Measurements from ENCODE around the gene MDFI.

MDFI gene

DNA sequence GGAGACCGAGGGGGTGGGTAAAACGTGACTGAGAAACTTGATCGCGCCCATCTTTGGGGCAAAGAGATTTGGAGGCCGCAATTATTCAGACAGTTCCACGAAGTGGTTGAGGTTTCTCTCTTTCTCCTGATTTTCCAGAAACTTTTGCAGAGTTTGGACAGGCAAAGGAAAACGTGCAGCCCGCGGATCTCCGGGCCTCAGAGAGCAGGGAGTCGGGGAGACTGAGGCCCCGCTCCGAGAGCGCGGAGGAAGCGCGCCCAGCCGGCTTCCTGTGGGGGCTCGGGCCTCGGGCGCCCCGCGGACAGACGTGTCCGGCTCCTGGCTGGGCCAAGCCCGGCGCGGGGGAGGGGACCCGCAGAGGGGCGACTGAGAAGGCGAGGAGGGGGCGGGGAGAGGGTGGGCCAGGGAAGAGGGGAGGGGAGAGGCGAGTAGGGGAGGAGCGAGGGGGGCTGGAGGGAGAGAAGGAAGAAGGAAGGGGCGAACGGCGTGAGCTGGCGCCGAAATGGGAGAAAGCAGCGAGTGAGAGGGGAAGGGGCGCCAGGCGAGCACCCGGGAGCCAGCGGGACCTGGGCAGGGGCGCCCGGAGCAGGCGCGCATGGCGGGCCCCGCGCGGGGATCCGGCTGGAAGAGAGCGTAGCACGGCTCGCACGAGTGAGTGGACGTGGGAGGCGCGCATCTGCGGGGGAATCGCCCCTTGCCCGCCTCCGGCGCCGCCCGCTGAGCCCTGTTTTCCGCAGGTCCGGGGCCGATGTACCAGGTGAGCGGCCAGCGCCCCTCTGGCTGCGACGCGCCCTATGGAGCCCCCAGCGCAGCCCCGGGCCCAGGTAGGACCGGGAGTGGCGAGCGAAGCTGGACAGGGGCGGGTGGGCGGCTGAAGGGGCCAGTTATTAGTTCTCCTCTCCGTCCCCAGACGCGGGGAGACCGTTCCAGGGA, at the start of gene MDFI:
TSS of gene MDFI (plus strand) at position 467 of the 933 bp plus-strand sequence. CDS start at position 749, 282 bp downstream.
- peaks cover 77% of the 10 kb centered on the region for H3K27me3 ChIP-seq (ENCODE audit: control insufficient read depth, insufficient read depth, low read length)
- peak within 1 kb of the TSS; percentile 78 for H3K4me3 ChIP-seq (ENCODE audit: low read depth, low read length)

GRCh38 chr6:41589223-41589622, 49.0 kb upstream of the MDFI start:
- Histone ChIP-seq H3K9me3 (ENCODE audit: control insufficient read depth, insufficient read depth, low read length) (no peaks in the 10 kb centered on the region), H3K9ac (ENCODE audit: low read depth, low read length) (no peak overlapping the region), H3K4me1 (ENCODE audit: control insufficient read depth, insufficient read depth, low read length) (peaks cover 17% of the 10 kb centered on the region), H3K4me3 (ENCODE audit: low read depth, low read length) (no peak overlapping the region), H3K27me3 (ENCODE audit: control insufficient read depth, insufficient read depth, low read length) (peaks cover 14% of the 10 kb centered on the region), H3K36me3 (ENCODE audit: control insufficient read depth, insufficient read depth, low read length) (no peaks in the 10 kb centered on the region)

More for the DNA sequence above, at the start of gene MDFI:
- H3K9ac ChIP-seq (ENCODE audit: low read depth, low read length) = peak within 1 kb of the TSS; percentile 37
- peaks cover 6% of the 10 kb centered on the region for H3K4me1 ChIP-seq (ENCODE audit: control insufficient read depth, insufficient read depth, low read length)
- no peaks in the 10 kb centered on the region for H3K9me3 ChIP-seq (ENCODE audit: control insufficient read depth, insufficient read depth, low read length)
- no peaks in the 10 kb centered on the region for H3K36me3 ChIP-seq (ENCODE audit: control insufficient read depth, insufficient read depth, low read length)

DNA sequence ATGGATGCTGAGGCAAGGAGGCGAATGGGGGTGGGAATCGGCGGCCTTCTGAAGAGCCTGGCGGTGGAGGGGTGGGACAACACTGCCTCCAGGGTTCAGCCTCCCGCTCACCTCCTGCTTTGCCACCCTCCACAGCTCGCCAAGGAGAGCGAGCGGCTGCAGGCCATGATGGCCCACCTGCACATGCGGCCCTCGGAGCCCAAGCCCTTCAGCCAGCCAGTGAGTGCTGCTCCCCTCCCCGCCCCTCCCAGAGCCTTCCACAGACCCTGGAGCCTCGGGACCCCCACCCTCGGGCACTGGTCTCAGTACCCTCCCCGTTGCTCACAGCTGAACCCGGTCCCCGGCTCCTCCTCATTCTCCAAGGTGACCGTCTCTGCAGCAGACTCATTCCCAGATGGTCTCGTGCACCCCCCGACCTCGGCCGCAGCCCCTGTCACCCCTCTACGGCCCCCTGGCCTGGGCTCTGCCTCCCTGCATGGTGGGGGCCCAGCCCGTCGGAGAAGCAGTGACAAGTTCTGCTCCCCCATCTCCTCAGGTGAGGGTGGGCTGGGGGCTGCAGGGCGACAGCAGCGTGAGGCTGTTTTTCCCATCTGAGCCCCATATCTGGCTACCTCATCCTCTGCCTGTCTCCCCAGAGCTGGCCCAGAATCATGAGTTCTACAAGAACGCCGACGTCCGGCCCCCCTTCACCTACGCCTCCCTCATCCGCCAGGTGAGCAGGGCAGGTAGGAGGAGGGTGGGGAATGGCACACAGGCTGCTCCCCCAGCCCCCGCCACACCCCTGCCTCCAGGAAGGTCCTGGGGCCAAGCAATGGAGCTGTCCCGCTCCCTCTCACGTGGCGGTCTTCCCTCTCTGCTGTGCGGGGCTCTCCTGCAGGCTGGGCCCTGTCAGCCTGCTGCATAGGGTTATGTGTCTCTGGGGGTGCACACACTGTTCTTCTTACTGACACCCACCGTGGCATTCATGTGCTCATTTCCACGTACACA, 48.3 kb upstream of the MDFI start:
- peaks cover 11% of the 10 kb centered on the region for H3K4me1 ChIP-seq (ENCODE audit: control insufficient read depth, insufficient read depth, low read length)
- no peak overlapping the region for H3K4me3 ChIP-seq (ENCODE audit: low read depth, low read length)
- H3K9me3 ChIP-seq (ENCODE audit: control insufficient read depth, insufficient read depth, low read length) = no peaks in the 10 kb centered on the region
- no peak overlapping the region for H3K9ac ChIP-seq (ENCODE audit: low read depth, low read length)
- H3K36me3 ChIP-seq (ENCODE audit: control insufficient read depth, insufficient read depth, low read length) = no peaks in the 10 kb centered on the region
- H3K27me3 ChIP-seq (ENCODE audit: control insufficient read depth, insufficient read depth, low read length) = peaks cover 14% of the 10 kb centered on the region

DNA sequence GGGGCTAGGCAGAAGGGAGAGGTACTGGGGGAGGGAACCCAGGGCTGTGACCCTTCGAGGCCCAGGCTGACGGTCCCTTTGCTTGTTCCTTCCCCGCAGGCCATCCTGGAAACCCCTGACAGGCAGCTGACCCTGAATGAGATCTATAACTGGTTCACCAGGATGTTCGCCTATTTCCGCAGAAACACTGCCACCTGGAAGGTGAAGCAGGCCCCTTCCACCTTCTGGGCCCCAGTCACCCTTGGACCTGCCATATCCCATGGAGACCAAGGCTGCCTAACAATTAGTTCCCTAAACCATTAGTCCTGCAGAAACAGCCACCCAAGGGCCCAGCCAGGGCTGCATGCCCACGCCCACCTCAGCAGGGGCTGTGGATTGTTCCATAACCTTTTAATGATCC, 47.1 kb upstream of the MDFI start:
- H3K27me3 ChIP-seq (ENCODE audit: control insufficient read depth, insufficient read depth, low read length) = peaks cover 14% of the 10 kb centered on the region
- peaks cover 8% of the 10 kb centered on the region for H3K4me1 ChIP-seq (ENCODE audit: control insufficient read depth, insufficient read depth, low read length)
- no peak overlapping the region for H3K9ac ChIP-seq (ENCODE audit: low read depth, low read length)
- H3K9me3 ChIP-seq (ENCODE audit: control insufficient read depth, insufficient read depth, low read length) = no peaks in the 10 kb centered on the region
- H3K36me3 ChIP-seq (ENCODE audit: control insufficient read depth, insufficient read depth, low read length) = peaks cover 2% of the 10 kb centered on the region
- no peak overlapping the region for H3K4me3 ChIP-seq (ENCODE audit: low read depth, low read length)

DNA sequence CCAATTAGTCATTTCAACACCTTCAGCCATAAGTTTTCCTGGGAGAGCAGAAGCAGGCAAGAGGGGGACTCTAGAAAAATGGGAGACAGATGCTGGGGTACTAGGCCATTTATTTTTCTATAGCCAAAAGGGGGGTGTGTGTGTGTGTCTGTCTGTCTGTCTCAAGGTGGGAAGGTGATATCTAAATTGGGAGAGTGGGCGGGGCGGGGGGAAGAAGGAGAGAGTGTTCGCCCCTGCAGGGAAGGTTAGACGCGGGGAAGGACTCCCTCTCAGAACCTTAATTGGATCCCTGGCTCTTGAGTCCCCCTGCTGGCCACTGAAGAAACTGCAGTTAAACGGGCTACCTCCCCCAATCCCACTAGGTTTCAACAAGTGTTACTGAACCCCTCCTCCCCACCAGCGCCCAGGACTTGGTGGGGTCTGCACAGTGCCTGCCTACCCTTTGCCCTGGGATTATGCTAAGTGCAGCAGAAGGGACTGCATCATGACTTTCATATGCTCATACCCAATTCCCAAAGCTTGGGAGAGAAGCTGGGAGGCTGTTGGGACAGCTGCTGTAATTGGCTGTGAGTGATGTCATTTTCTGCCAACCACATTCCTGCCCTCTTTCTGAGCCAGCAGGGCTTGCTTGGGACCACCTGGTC, 46.3 kb upstream of the MDFI start:
- H3K4me1 ChIP-seq (ENCODE audit: control insufficient read depth, insufficient read depth, low read length) = peaks cover 8% of the 10 kb centered on the region
- no peak overlapping the region for H3K4me3 ChIP-seq (ENCODE audit: low read depth, low read length)
- peaks cover 14% of the 10 kb centered on the region for H3K27me3 ChIP-seq (ENCODE audit: control insufficient read depth, insufficient read depth, low read length)
- no peaks in the 10 kb centered on the region for H3K9me3 ChIP-seq (ENCODE audit: control insufficient read depth, insufficient read depth, low read length)
- no peak overlapping the region for H3K9ac ChIP-seq (ENCODE audit: low read depth, low read length)
- H3K36me3 ChIP-seq (ENCODE audit: control insufficient read depth, insufficient read depth, low read length) = peaks cover 4% of the 10 kb centered on the region

- no peak overlapping the region for H3K9ac ChIP-seq (ENCODE audit: low read depth, low read length)
- no peaks in the 10 kb centered on the region for H3K9me3 ChIP-seq (ENCODE audit: control insufficient read depth, insufficient read depth, low read length)
- H3K4me3 ChIP-seq (ENCODE audit: low read depth, low read length) = no peak overlapping the region
- peaks cover 4% of the 10 kb centered on the region for H3K36me3 ChIP-seq (ENCODE audit: control insufficient read depth, insufficient read depth, low read length)
- peaks cover 14% of the 10 kb centered on the region for H3K27me3 ChIP-seq (ENCODE audit: control insufficient read depth, insufficient read depth, low read length)
- H3K4me1 ChIP-seq (ENCODE audit: control insufficient read depth, insufficient read depth, low read length) = peaks cover 9% of the 10 kb centered on the region
Measured at GRCh38 chr6:41593406-41593805, 44.9 kb upstream of the MDFI start.

GRCh38 chr6:41593839-41594238, 44.4 kb upstream of the MDFI start:
- H3K9ac ChIP-seq (ENCODE audit: low read depth, low read length) = no peak overlapping the region
- peaks cover 4% of the 10 kb centered on the region for H3K36me3 ChIP-seq (ENCODE audit: control insufficient read depth, insufficient read depth, low read length)
- no peak overlapping the region for H3K4me3 ChIP-seq (ENCODE audit: low read depth, low read length)
- no peaks in the 10 kb centered on the region for H3K9me3 ChIP-seq (ENCODE audit: control insufficient read depth, insufficient read depth, low read length)
- H3K27me3 ChIP-seq (ENCODE audit: control insufficient read depth, insufficient read depth, low read length) = peaks cover 14% of the 10 kb centered on the region
- peaks cover 8% of the 10 kb centered on the region for H3K4me1 ChIP-seq (ENCODE audit: control insufficient read depth, insufficient read depth, low read length)

DNA sequence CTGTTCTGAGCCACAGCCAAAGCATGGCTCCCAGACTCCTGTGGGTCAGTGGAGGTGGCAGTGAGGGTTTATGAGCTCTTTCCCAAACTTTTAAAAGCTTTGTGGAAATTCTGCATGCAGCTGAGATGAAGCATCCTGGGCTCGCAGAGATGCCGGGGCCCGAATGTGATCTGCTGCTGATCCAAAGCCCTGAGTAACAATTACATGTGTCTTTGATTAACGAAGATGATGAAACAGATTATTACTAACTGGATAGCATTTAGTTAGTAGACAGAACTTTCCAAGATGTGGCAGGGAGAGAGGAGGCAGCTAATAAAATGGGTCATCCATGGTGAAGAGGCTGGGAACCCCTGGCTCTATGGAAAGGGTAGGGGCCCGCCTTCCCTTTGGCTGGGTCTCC, 43.9 kb upstream of the MDFI start:
- Histone ChIP-seq H3K27me3 (ENCODE audit: control insufficient read depth, insufficient read depth, low read length) (peaks cover 14% of the 10 kb centered on the region), H3K36me3 (ENCODE audit: control insufficient read depth, insufficient read depth, low read length) (peaks cover 5% of the 10 kb centered on the region), H3K9ac (ENCODE audit: low read depth, low read length) (no peak overlapping the region), H3K4me3 (ENCODE audit: low read depth, low read length) (no peak overlapping the region), H3K9me3 (ENCODE audit: control insufficient read depth, insufficient read depth, low read length) (no peaks in the 10 kb centered on the region), H3K4me1 (ENCODE audit: control insufficient read depth, insufficient read depth, low read length) (peaks cover 8% of the 10 kb centered on the region)

- Histone ChIP-seq H3K9ac (ENCODE audit: low read depth, low read length) (no peak overlapping the region), H3K36me3 (ENCODE audit: control insufficient read depth, insufficient read depth, low read length) (peaks cover 7% of the 10 kb centered on the region), H3K27me3 (ENCODE audit: control insufficient read depth, insufficient read depth, low read length) (peaks cover 14% of the 10 kb centered on the region), H3K9me3 (ENCODE audit: control insufficient read depth, insufficient read depth, low read length) (no peaks in the 10 kb centered on the region), H3K4me1 (ENCODE audit: control insufficient read depth, insufficient read depth, low read length) (peaks cover 8% of the 10 kb centered on the region), H3K4me3 (ENCODE audit: low read depth, low read length) (no peak overlapping the region)
Measured at GRCh38 chr6:41594766-41595165, 43.5 kb upstream of the MDFI start.

DNA sequence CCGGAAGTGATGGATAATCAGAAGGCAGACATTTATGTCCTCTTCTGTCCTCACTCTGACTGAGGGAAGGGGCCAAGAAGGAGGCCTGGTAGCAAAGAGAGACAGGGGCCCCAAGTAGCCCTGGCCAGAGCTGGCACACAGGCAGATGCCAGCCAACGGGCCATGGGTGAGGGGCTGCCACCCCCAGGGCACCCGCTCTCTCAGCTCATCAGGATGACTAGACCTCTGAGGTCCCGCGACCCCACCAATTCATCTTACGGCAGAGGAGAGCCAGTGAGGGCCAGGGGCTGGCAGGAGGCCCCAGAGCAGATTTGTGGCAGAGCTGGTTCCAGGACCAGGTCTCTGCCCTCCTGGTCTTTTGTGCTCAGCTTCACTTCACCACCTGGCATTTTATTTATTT, 43.1 kb upstream of the MDFI start:
- H3K36me3 ChIP-seq (ENCODE audit: control insufficient read depth, insufficient read depth, low read length) = peaks cover 7% of the 10 kb centered on the region
- peaks cover 8% of the 10 kb centered on the region for H3K4me1 ChIP-seq (ENCODE audit: control insufficient read depth, insufficient read depth, low read length)
- H3K4me3 ChIP-seq (ENCODE audit: low read depth, low read length) = no peak overlapping the region
- no peaks in the 10 kb centered on the region for H3K9me3 ChIP-seq (ENCODE audit: control insufficient read depth, insufficient read depth, low read length)
- no peak overlapping the region for H3K9ac ChIP-seq (ENCODE audit: low read depth, low read length)
- H3K27me3 ChIP-seq (ENCODE audit: control insufficient read depth, insufficient read depth, low read length) = peaks cover 14% of the 10 kb centered on the region

DNA sequence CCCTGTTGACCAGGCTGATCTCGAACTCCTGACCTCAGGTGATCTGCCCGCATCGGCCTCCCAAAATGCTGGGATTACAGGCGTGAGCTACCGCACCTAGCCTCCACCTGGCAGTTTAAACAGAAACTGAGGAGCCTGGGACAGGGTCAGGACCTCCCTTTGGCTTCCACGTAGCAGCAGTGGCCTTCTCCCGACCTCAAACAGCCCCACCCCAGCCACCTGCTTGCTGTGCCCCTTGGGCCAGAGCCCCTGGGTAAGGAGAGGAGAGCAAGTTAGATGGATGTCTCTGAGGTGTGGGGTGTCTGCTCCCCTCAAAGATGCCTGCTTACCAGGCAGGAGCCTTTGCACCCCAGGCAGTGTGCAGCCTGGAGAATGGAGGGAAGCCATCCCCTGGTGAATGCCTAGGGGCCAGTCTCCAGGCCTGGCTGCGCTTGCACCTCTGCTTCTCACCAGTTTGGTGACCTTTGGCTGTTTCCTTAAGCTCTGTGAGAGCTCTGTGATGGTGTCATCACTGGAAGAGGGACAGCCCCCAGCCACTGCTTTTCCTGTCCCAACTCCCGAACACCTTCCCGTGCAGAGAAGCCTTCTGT, 42.1 kb upstream of the MDFI start:
- Histone ChIP-seq H3K36me3 (ENCODE audit: control insufficient read depth, insufficient read depth, low read length) (peaks cover 7% of the 10 kb centered on the region), H3K9ac (ENCODE audit: low read depth, low read length) (no peak overlapping the region), H3K9me3 (ENCODE audit: control insufficient read depth, insufficient read depth, low read length) (no peaks in the 10 kb centered on the region), H3K4me3 (ENCODE audit: low read depth, low read length) (no peak overlapping the region), H3K4me1 (ENCODE audit: control insufficient read depth, insufficient read depth, low read length) (peaks cover 8% of the 10 kb centered on the region), H3K27me3 (ENCODE audit: control insufficient read depth, insufficient read depth, low read length) (peaks cover 6% of the 10 kb centered on the region)
